GM19239 (cell line): ENCODE measurements around the gene TMEM185A.
"Not testable (repeated sequence)": the region's sequence is repeated elsewhere in the genome, so short reads cannot be mapped to it uniquely, and the experiment has no call there.

Experiments
- DNase-seq: peaks from one replicate; pipeline ENCODE4 v3.0.0; 2011; ENCODE audit warnings: low spot score; ENCODE audit not compliant: insufficient read length
- FAIRE-seq: peaks from 2 replicates; lab custom pipeline; 2011; peaks lifted over from hg19 to GRCh38; lab: Jason Lieb, UNC

Gene TMEM185A

GRCh38 chrX:149631234-149632165 is at the start of gene TMEM185A:
TMEM185A (minus strand) TSS chrX:149631792; CDS start chrX:149631580, 212 bp downstream.
- FAIRE-seq (peak; percentile 86), DNase-seq (peak; percentile 37)

GRCh38 chrX:149681182-149681581 is 49.6 kb upstream of the TMEM185A start:
- DNase-seq (no peak), FAIRE-seq (no peak)

- not testable (repeated sequence) for FAIRE-seq
These were observed 47.6 kb upstream of the TMEM185A start for GRCh38 chrX:149679164-149679678.

GRCh38 chrX:149675554-149675953 is 44.0 kb upstream of the TMEM185A start:
- not testable (repeated sequence) for FAIRE-seq

More at GRCh38 chrX:149679164-149679678, 47.6 kb upstream of the TMEM185A start:
- not testable (repeated sequence) for DNase-seq

GRCh38 chrX:149675088-149675487 is 43.5 kb upstream of the TMEM185A start:
- DNase-seq, FAIRE-seq: not testable (repeated sequence)

More at GRCh38 chrX:149675554-149675953, 44.0 kb upstream of the TMEM185A start:
- not testable (repeated sequence) for DNase-seq

GRCh38 chrX:149660613-149661012 is 29.0 kb upstream of the TMEM185A start:
- FAIRE-seq: peak; percentile 78
- not testable (repeated sequence) for DNase-seq

GRCh38 chrX:149656260-149656884 is 24.8 kb upstream of the TMEM185A start:
- peak; percentile 87 for FAIRE-seq
- not testable (repeated sequence) for DNase-seq

- DNase-seq (no peak), FAIRE-seq (no peak)
These were observed 20.8 kb upstream of the TMEM185A start for GRCh38 chrX:149652232-149652981.

GRCh38 chrX:149650162-149650561 is 18.6 kb upstream of the TMEM185A start:
- DNase-seq (no peak), FAIRE-seq (no peak)

- FAIRE-seq (no peak), DNase-seq (no peak)
These were observed 17.3 kb upstream of the TMEM185A start for GRCh38 chrX:149648932-149649331.

GRCh38 chrX:149647505-149647904 is 15.9 kb upstream of the TMEM185A start:
- no peak for DNase-seq
- FAIRE-seq: no peak

- FAIRE-seq: no peak
These were observed 11.9 kb upstream of the TMEM185A start for GRCh38 chrX:149643496-149643895.

GRCh38 chrX:149641835-149642234 is 10.2 kb upstream of the TMEM185A start:
- FAIRE-seq (no peak), DNase-seq (no peak)

More at GRCh38 chrX:149643496-149643895, 11.9 kb upstream of the TMEM185A start:
- DNase-seq: no peak

- no peak for DNase-seq
- FAIRE-seq: no peak
These were observed 9.8 kb upstream of the TMEM185A start for GRCh38 chrX:149641432-149641831.

- FAIRE-seq (no peak), DNase-seq (no peak)
These were observed 8.0 kb upstream of the TMEM185A start for GRCh38 chrX:149639568-149639967.

- no peak for FAIRE-seq
These were observed 7.3 kb upstream of the TMEM185A start for GRCh38 chrX:149638860-149639259.

GRCh38 chrX:149633511-149633910 is 1.9 kb upstream of the TMEM185A start:
- FAIRE-seq (no peak), DNase-seq (no peak)

More at GRCh38 chrX:149638860-149639259, 7.3 kb upstream of the TMEM185A start:
- DNase-seq: no peak

- FAIRE-seq (peak; percentile 89), DNase-seq (no peak)
These were observed 835 bp downstream of the TMEM185A start for GRCh38 chrX:149630681-149631233.

- no peak for FAIRE-seq
These were observed 1.7 kb downstream of the TMEM185A start for GRCh38 chrX:149629730-149630387.

More at GRCh38 chrX:149629730-149630387, 1.7 kb downstream of the TMEM185A start:
- no peak for DNase-seq
